Peyer's patch (tissue), 4 donors: Measurements from ENCODE around the gene DHX34.

Experiments
- POLR2A ChIP-seq, 2 donors: fragments of 450-650 bp; IDR thresholded peaks; one replicate each; pipeline ENCODE4 v1.5.1; 2017; ENCODE audit warnings: antibody characterized with exemption in 2 of 2, mild to moderate bottlenecking in 2 of 2, moderate library complexity in 2 of 2
- TF ChIP-seq, protein P1 (sequence below), 6 experiments: fragments of 450-650 bp in 4 of 6; fragments of 200-600 bp in 2 of 6; sonication (generic) in 1 of 6; IDR thresholded peaks; one replicate each; pipeline ENCODE4 v1.5.1; 2017 to 2019; ENCODE audit warnings: antibody characterized with exemption in 6 of 6, mild to moderate bottlenecking in 3 of 6, moderate library complexity in 1 of 6

DNA sequence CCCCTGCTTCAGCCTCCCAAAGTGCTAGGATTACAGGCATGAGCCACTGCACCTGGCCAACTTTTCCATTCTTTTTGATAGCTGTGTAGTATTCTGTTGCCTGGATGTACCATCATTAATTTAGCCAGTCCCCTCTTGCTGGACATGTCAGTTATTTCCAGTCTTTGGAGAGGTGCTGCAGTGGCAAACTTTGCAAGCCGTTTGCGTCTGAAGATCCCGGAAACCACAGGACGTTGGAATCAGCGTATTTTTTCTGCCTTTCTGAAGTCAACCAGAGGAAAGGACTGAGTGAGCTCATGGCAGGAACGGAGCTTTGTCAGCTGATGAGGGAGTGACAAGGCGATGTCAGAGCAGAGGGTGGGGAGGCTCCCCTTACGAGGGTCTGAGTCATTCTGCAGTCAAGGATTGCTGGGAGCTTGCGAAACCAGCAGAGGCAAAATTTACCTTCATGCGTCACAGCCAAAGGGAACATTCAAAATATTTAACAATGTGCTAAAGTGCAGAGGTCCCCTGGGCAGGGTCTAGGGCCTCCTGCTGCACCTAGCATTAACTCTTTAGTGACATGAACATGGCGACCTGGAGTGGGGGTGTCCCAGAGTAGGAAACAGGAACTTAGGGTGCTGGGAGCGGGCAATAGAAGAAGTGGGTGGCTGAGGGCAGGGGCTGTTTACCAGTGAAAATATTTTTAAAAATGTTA, 33.8 kb upstream of the DHX34 start:
- TF ChIP-seq, protein P1, sequence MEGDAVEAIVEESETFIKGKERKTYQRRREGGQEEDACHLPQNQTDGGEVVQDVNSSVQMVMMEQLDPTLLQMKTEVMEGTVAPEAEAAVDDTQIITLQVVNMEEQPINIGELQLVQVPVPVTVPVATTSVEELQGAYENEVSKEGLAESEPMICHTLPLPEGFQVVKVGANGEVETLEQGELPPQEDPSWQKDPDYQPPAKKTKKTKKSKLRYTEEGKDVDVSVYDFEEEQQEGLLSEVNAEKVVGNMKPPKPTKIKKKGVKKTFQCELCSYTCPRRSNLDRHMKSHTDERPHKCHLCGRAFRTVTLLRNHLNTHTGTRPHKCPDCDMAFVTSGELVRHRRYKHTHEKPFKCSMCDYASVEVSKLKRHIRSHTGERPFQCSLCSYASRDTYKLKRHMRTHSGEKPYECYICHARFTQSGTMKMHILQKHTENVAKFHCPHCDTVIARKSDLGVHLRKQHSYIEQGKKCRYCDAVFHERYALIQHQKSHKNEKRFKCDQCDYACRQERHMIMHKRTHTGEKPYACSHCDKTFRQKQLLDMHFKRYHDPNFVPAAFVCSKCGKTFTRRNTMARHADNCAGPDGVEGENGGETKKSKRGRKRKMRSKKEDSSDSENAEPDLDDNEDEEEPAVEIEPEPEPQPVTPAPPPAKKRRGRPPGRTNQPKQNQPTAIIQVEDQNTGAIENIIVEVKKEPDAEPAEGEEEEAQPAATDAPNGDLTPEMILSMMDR (IDR thresholded peaks at IDR 0.05), result no peak
- no peak for TF ChIP-seq POLR2A (IDR thresholded peaks at IDR 0.05)
